ENCODE measurements around the gene GAB2. TPM values are rescaled to one million over a fixed set of nuclear protein-coding genes. Genes with fewer than 3 reads are reported as not detected.
A peak's percentile ranks its signal among the peaks of the same experiment; 100 is the strongest.
"Not testable (repeated sequence)": the region's sequence is repeated elsewhere in the genome, so short reads cannot be mapped to it uniquely, and the experiment has no call there.

GAB2 gene, protein sequence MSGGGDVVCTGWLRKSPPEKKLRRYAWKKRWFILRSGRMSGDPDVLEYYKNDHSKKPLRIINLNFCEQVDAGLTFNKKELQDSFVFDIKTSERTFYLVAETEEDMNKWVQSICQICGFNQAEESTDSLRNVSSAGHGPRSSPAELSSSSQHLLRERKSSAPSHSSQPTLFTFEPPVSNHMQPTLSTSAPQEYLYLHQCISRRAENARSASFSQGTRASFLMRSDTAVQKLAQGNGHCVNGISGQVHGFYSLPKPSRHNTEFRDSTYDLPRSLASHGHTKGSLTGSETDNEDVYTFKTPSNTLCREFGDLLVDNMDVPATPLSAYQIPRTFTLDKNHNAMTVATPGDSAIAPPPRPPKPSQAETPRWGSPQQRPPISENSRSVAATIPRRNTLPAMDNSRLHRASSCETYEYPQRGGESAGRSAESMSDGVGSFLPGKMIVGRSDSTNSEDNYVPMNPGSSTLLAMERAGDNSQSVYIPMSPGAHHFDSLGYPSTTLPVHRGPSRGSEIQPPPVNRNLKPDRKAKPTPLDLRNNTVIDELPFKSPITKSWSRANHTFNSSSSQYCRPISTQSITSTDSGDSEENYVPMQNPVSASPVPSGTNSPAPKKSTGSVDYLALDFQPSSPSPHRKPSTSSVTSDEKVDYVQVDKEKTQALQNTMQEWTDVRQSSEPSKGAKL
- total RNA-seq, result 10 to 100 TPM; 23.8 to 29.9 TPM

DNA sequence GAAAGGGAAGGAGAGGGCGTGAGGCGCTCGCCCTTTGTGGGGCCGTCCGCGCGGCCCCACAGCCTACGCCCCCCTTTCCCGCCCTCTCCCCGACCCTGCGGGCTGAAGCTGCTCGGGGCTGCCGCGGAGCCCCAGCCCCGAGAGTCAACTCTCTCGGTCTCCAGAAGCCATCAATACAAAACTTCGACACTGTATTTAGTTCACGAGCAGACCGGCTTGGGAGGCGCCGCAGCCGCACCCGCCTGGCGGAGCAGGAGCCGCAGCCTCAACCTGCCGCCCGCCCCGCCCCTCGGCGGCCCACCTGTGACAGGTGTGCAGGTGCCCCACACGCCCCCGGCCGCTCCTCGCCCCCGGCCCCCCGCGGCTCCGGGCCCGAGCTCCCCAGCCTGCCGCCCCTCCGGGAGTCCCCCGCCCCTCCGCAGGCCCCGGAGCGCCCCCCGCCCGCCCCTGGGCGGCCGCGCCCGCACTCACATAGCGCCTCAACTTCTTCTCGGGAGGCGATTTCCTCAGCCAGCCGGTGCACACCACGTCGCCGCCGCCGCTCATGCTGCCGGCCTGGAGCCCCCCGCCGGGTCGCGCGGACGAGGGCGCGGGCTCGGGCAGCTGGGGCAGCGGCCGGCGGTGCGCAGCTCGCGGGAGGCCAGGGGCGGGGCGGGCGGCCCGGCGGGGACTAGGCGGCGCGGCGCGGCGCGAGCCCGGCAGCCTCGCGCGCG lies at the start of gene GAB2:
Gene GAB2 (minus strand): TSS at position 646 of the 713 bp plus-strand sequence. CDS start 100 bp downstream, at position 546.
- peaks cover 56% of the 10 kb centered on the region for H3K4me1 Mint-ChIP-seq
- no peaks in the 10 kb centered on the region for H3K9me3 Mint-ChIP-seq (ENCODE audit: low read depth)
- H3K27ac Mint-ChIP-seq, result peak within 1 kb of the TSS; percentile 86
- ATAC-seq (no peak), DNase-seq (no peak)
- CTCF ChIA-PET, result interaction anchor here (0.9 to 9.4 kb wide), 23 partner anchors 10 to 423 kb away, joined by 3 to 115 read pairs (median 5); partner anchors contain the start of genes ALG8, INTS4 and NARS2
- peaks cover 18% of the 10 kb centered on the region for H3K27me3 Mint-ChIP-seq
- peaks cover 4% of the 10 kb centered on the region for H3K36me3 Mint-ChIP-seq
- peak within 1 kb of the TSS; percentile 91 for H3K4me3 Mint-ChIP-seq

GRCh38 chr11:78467370-78467769 lies 49.8 kb upstream of the GAB2 start:
- CTCF ChIA-PET, result interaction anchor here (0.7 kb wide), 1 partner anchor 38 kb away, joined by 3 read pairs; no protein-coding TSS in a partner anchor
- ATAC-seq (no peak), DNase-seq (no peak)
- H3K4me1 Mint-ChIP-seq, result peaks cover 29% of the 10 kb centered on the region
- H3K4me3 Mint-ChIP-seq, result no peak overlapping the region
- H3K36me3 Mint-ChIP-seq, result peaks cover 26% of the 10 kb centered on the region
- H3K9me3 Mint-ChIP-seq (ENCODE audit: low read depth), result peaks cover 2% of the 10 kb centered on the region
- no peaks in the 10 kb centered on the region for H3K27me3 Mint-ChIP-seq
- no peak overlapping the region for H3K27ac Mint-ChIP-seq

DNA sequence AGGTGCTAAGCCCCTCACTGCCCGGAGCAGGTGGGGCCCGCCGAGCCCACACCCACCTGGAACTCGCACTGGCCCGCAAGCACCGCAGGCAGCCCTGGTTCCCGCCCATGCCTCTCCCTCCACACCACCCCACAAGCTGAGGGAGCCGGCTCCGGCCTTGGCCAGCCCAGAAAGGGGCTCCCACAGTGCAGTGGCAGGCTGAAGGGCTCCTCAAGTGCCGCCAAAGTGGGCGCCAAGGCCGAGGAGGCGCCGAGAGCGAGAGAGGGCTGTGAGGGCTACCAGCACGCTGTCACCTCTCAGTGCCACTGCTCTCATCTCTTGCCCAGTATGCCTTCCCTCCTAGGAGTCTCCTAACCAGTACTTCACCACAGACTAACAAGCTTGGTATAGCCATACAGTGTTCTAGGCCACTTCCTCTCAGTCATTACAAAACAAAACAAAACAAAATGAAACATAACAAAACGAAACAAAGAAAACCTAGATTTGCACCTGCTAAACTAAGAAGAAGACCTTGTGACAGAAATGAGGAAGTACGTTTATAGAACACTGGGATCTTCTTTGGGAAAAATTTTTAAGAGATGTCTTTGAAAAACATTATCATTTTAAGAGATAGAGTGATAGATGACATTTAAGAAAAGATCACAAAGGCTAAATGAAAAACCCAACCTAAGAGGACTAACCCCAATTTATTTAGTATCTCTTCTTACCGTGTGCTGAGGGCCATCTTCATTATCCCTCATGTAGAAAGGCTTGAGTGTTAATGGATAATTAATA lies 47.7 kb upstream of the GAB2 start:
- Mint-ChIP-seq H3K9me3 (ENCODE audit: low read depth) (no peaks in the 10 kb centered on the region), H3K27me3 (no peaks in the 10 kb centered on the region), H3K27ac (peak overlapping the region; percentile 93), H3K4me1 (peaks cover 36% of the 10 kb centered on the region), H3K36me3 (peaks cover 30% of the 10 kb centered on the region), H3K4me3 (peak overlapping the region; percentile 52)
- ATAC-seq (peak; percentile 100), DNase-seq (peak; percentile 81)
- CTCF ChIA-PET, result interaction anchor here (0.6 to 3.9 kb wide), 5 partner anchors 45 to 180 kb away, joined by 3 to 20 read pairs (median 7); partner anchors contain the start of genes GAB2 and NARS2

DNA sequence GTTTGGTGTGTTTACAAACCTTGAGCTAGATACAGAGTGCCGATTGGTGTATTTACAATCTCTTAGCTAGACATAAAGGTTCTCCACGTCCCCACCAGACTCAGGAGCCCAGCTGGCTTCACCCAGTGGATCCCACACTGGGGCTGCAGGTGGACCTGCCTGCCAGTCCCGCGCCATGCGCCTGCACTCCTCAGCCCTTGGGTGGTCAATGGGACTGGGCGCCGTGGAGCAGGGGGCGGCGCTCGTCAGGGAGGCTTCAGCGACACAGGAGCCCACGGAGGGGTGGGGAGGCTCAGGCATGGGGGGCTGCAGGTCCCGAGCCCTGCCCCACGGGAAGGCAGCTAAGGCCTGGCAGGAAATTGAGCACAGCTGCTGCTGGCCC lies 47.2 kb upstream of the GAB2 start:
- not testable (repeated sequence) for DNase-seq; H3K27me3 Mint-ChIP-seq; H3K9me3 Mint-ChIP-seq (ENCODE audit: low read depth); ATAC-seq
- peaks cover 33% of the 10 kb centered on the region for H3K36me3 Mint-ChIP-seq
- H3K4me3 Mint-ChIP-seq, result peak overlapping the region; percentile 52
- CTCF ChIA-PET, result interaction anchor here (0.6 to 3.9 kb wide), 5 partner anchors 29 to 181 kb away, joined by 3 to 20 read pairs (median 7); partner anchors contain the start of gene GAB2
- H3K27ac Mint-ChIP-seq, result peak overlapping the region; percentile 93
- peaks cover 39% of the 10 kb centered on the region for H3K4me1 Mint-ChIP-seq

DNA sequence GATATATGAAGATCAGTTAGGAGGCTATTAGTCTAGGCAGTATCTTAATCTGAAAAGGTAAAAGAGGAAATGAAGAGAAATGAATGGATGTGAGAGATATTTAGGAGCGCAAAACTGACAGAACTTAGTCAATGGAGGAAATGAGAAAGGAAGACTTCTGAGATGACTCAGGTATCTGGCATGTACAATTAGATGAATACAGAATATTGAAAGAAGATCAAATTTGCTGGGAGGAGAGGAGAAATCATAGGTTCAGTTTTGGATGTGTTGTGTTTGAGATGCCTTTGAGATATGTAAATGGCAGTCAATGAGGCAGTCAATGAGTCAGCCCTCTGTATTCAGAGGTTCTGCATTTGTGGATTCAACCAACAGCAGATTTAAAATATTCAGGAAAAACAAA lies 42.9 kb upstream of the GAB2 start:
- Mint-ChIP-seq H3K9me3 (ENCODE audit: low read depth) (no peaks in the 10 kb centered on the region), H3K36me3 (peaks cover 38% of the 10 kb centered on the region)
- ATAC-seq, result no peak

GRCh38 chr11:78459738-78460137 lies 42.1 kb upstream of the GAB2 start:
- CTCF ChIA-PET, result no interaction called here
- no peak for DNase-seq
- Mint-ChIP-seq H3K36me3 (peaks cover 38% of the 10 kb centered on the region), H3K27ac (no peak overlapping the region), H3K9me3 (ENCODE audit: low read depth) (no peaks in the 10 kb centered on the region), H3K4me1 (peaks cover 25% of the 10 kb centered on the region), H3K27me3 (no peaks in the 10 kb centered on the region), H3K4me3 (no peak overlapping the region)
- ATAC-seq, result no peak

More for the DNA sequence above, 42.9 kb upstream of the GAB2 start:
- H3K27me3 Mint-ChIP-seq, result no peaks in the 10 kb centered on the region
- no peak overlapping the region for H3K4me3 Mint-ChIP-seq
- DNase-seq, result no peak
- peaks cover 30% of the 10 kb centered on the region for H3K4me1 Mint-ChIP-seq
- CTCF ChIA-PET, result no interaction called here
- no peak overlapping the region for H3K27ac Mint-ChIP-seq

DNA sequence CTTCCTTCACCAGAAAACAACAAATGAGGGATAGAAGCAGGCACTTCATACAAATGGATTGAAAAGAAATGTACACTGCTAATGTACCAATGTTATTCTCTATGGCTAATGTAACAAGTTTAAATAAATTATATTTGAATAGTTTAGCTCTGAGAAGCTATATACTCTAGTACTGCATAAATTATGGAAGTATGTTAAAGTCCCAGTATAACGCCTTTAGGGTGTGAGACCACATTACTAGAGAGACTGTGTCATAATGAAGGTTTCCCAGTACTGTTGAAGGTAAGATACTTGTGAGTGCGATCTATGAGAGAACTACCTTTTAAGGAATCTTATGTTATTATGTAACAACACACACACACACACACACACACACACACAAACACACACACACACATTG lies 39.8 kb upstream of the GAB2 start:
- no peak for DNase-seq
- ATAC-seq, result no peak
- no peaks in the 10 kb centered on the region for H3K9me3 Mint-ChIP-seq (ENCODE audit: low read depth)
- peaks cover 30% of the 10 kb centered on the region for H3K36me3 Mint-ChIP-seq
- no peak overlapping the region for H3K27ac Mint-ChIP-seq
- H3K27me3 Mint-ChIP-seq, result no peaks in the 10 kb centered on the region
- peaks cover 31% of the 10 kb centered on the region for H3K4me1 Mint-ChIP-seq
- H3K4me3 Mint-ChIP-seq, result no peak overlapping the region
- CTCF ChIA-PET, result interaction anchor here (1.5 kb wide), 1 partner anchor 14 kb away, joined by 5 read pairs; no protein-coding TSS in a partner anchor

DNA sequence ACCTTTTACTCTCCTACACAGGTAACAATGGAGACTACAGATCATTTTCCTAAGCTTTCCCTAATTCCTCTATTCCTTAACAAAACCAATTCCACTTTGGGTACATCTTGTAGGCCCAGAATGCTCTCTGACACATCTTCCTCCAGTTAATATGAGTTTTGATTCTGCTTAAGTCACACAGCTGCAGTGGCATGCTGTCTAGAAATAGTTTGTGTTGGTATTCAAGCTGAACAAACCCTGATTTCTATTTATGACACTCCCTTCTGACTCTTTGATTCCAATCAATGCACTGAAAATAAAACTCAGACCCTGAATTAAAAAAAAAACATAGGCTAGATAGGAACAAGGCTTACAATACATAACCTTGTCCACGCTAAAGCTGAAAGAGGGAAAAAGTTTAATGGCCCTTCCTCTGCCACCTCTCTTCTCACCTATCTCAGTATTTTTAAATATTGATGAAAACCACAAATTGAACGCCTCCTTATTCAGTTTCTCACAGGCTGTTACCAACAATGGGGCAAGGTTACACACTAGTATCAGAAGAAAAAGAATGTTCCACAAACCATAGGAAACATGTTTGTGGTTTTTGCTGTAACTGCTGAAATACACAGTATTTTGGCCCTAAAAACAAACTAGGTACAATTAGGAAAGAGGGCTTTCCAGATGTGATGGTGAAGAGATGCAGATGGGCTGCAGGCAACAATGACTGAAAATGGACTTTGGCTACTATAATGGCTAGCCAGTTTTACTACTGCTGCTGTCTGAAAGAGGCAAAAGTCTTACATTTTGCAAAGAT lies 35.7 kb upstream of the GAB2 start:
- Mint-ChIP-seq H3K27me3 (no peaks in the 10 kb centered on the region), H3K4me1 (peaks cover 22% of the 10 kb centered on the region), H3K27ac (peak overlapping the region; percentile 56), H3K9me3 (ENCODE audit: low read depth) (no peaks in the 10 kb centered on the region), H3K4me3 (no peak overlapping the region), H3K36me3 (peaks cover 9% of the 10 kb centered on the region)
- ATAC-seq (peak; percentile 55), DNase-seq (no peak)
- CTCF ChIA-PET, result interaction anchor here (0.7 to 1.5 kb wide), 6 partner anchors 10 to 111 kb away, joined by 3 to 5 read pairs (median 4); partner anchors contain the start of gene GAB2

DNA sequence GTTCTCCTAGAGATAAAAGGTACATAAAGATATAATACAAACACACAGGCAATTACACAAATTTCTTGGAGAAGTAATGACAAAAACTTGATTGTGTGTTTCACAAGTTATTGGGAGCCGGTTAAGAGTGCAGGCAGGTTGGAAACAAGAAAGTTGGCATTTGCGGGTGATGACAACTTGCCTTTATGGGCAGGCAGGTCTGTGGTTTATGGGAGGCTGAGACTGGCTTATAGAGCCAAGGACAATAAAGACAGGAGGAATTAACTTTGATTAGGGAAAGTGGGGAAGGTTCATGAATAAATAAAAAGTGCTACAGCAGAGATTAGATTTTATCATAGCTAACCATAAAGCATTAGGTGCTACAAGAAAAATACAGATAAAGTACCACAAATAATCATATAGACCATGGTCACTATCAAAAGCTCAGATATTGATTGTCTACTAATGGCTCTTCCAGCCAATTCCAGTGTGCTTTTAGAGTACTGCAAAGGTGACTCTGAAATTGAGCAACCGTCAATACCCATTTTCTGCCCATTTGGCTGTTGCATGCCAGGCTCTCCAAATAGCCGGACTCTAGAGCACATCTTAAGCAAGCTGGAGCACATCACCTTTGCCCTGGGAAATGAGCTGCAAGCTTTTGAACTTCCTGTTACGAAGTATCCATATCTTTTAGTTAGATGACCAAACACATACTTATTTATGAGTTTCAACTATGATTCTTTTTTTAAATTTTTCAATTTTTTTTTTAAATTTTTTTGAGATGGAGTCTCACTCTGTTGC lies 33.9 kb upstream of the GAB2 start:
- Mint-ChIP-seq H3K36me3 (peaks cover 7% of the 10 kb centered on the region), H3K4me1 (peaks cover 22% of the 10 kb centered on the region), H3K4me3 (no peak overlapping the region), H3K27ac (no peak overlapping the region), H3K9me3 (ENCODE audit: low read depth) (no peaks in the 10 kb centered on the region), H3K27me3 (no peaks in the 10 kb centered on the region)
- no peak for ATAC-seq
- CTCF ChIA-PET, result interaction anchor here (0.8 to 1.5 kb wide), 2 partner anchors 26 to 113 kb away, joined by 3 to 4 read pairs; no protein-coding TSS in a partner anchor
- no peak for DNase-seq

DNA sequence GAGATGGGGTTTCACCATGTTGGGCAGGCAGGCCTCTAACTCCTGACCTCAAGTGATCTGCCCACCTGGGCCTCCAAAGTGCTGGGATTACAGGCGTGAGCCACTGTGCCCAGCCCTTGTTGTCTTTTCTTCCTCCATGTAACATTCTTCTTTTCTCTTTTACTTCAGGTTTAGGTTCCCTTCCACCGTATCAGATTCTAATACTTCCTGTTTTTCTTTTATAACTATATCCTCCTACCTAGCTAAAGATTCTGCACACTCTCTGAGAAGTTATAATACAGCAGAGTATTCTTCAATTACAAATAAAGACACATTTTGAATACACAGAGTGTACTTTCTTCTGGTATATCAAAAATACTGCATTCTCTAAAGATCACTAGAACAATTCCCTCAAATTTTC lies 33.2 kb upstream of the GAB2 start:
- ATAC-seq, result no peak
- peaks cover 22% of the 10 kb centered on the region for H3K4me1 Mint-ChIP-seq
- H3K27me3 Mint-ChIP-seq, result no peaks in the 10 kb centered on the region
- CTCF ChIA-PET, result interaction anchor here (0.7 kb wide), 1 partner anchor 107 kb away, joined by 3 read pairs; no protein-coding TSS in a partner anchor
- no peaks in the 10 kb centered on the region for H3K9me3 Mint-ChIP-seq (ENCODE audit: low read depth)
- peaks cover 6% of the 10 kb centered on the region for H3K36me3 Mint-ChIP-seq
- no peak for DNase-seq
- H3K27ac Mint-ChIP-seq, result no peak overlapping the region
- no peak overlapping the region for H3K4me3 Mint-ChIP-seq

DNA sequence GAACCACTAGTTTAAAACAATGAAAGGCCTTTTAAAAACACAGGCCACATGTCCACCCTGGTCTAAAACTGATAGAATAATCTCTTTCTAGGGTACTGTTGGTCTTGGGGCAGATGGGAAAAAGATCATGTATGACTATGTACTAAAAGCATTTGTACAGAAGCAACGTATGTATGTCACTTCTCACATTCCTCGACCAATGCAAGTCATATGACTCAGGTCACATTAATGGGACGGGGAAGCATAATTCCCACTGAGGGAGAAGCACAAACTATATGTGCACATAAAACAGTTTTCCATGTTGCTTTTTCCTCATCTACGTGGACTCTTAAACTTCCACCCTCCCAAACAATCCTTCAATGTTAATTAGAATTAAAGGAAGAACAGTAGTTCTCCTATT lies 32.2 kb upstream of the GAB2 start:
- no peak for ATAC-seq
- H3K9me3 Mint-ChIP-seq (ENCODE audit: low read depth), result no peaks in the 10 kb centered on the region

More for the DNA sequence above, 32.2 kb upstream of the GAB2 start:
- Mint-ChIP-seq H3K4me3 (no peak overlapping the region), H3K36me3 (peaks cover 4% of the 10 kb centered on the region), H3K27ac (no peak overlapping the region), H3K4me1 (peaks cover 22% of the 10 kb centered on the region), H3K27me3 (no peaks in the 10 kb centered on the region)
- CTCF ChIA-PET, result interaction anchor here (0.6 kb wide), 1 partner anchor 12 kb away, joined by 4 read pairs; no protein-coding TSS in a partner anchor
- no peak for DNase-seq
